Myocyte (in vitro differentiated cells): ENCODE data around the gene HOXB1. TPM values are rescaled to one million over a fixed set of nuclear protein-coding genes. Genes with fewer than 3 reads are reported as not detected.
A peak's percentile ranks its signal among the peaks of the same experiment; 100 is the strongest.

ENCODE experiments used
- DNase-seq: peaks from one replicate; pipeline ENCODE4 v3.0.0-alpha.2; 2012; ENCODE audit warnings: low read depth
- total RNA-seq: library from RNA; depleted of rRNA; stranded (reverse); fragments of >200 nt; gene quantifications from 2 replicates; pipeline ENCODE4 v1.2.3, GENCODE V29; 2014

The HOXB1 gene
- total RNA-seq, 1 donor from 2014 or later, result not detected

- no peak for DNase-seq
Measured at GRCh38 chr17:48499735-48500434, 30.9 kb downstream of the HOXB1 start.

- DNase-seq, result no peak
Measured at GRCh38 chr17:48499248-48499647, 31.6 kb downstream of the HOXB1 start.

GRCh38 chr17:48498164-48498850, 32.5 kb downstream of the HOXB1 start:
- peak; percentile 65 for DNase-seq

- peak; percentile 63 for DNase-seq
Measured at GRCh38 chr17:48497103-48497502, 33.7 kb downstream of the HOXB1 start.

DNA sequence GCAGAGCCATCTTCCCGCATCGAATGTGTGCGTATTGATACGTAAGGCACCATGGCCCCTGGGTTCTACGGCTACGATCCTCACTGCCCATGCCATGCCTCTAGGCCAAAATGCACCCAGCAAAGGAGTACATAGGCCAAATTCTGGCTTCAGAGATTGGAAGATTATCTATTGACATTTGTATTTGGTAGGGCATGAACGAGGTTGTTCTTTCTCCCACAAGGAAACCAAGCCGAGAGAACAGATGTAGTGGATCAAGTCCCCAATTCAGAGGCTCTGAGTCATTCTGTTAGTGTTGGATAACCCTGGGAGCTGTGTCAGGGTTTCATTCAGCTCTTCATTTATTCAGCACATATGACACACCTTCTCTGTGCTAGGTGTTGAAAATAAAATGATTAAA, 36.5 kb downstream of the HOXB1 start:
- DNase-seq, result peak; percentile 91

- peak; percentile 83 for DNase-seq
Measured at GRCh38 chr17:48492401-48493298, 38.2 kb downstream of the HOXB1 start.

DNA sequence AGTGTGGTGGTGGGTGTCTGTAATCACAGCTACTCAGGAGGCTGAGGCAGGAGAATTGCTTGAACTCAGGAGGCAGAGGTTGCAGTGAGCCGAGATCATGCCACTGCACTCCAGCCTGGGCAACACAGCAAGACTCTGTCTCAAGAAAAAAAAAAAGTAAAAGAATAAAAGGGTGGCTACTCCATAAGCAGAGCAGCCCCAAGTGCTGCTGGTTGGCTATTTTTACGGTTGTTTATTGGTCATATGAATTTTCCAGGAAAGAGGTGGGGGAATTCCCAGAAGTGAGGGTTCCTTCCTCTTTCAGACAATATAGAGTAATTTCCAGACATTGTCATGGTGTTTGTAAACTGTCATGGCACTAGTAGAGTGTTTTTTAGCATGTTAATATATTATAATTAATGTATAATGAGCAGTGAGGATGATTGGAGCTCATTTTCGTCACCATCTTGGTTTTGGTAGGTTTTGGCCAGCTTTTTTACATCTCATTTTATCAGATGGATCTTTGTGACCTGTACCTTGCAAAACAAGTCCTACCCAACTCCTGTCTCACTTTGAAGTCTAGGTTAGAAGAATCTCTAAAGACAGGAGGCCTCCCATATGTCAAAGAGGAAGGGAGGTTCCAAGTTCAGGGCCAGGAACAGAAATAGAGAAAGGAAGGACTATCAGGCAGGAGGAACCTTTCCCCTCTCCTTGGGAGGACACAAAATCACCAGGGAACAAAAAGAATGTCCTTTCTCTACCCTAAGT, 39.1 kb downstream of the HOXB1 start:
- DNase-seq, result no peak

GRCh38 chr17:48490451-48490892, 40.3 kb downstream of the HOXB1 start:
- DNase-seq, result peak; percentile 21

DNA sequence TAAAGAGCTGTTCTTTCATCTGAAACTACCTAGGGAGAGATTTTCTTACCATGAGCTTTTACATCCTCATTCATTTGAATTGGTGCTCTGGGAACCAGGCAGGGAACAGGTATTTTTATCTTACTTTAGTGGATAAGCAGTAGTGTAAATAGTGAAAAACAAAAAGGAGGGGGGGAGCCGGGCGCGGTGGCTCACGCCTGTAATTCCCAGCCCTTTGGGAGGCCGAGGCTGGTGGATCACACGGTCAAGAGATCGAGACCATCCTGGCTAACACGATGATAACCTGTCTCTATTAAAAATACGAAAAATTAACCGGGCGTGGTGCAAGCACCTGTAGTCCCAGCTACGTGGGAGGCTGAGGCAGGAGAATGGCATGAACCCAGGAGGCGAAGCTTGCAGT, 41.0 kb downstream of the HOXB1 start:
- DNase-seq, result no peak

GRCh38 chr17:48488548-48489106, 42.2 kb downstream of the HOXB1 start:
- no peak for DNase-seq

GRCh38 chr17:48487221-48487620, 43.6 kb downstream of the HOXB1 start:
- DNase-seq, result peak; percentile 58

DNA sequence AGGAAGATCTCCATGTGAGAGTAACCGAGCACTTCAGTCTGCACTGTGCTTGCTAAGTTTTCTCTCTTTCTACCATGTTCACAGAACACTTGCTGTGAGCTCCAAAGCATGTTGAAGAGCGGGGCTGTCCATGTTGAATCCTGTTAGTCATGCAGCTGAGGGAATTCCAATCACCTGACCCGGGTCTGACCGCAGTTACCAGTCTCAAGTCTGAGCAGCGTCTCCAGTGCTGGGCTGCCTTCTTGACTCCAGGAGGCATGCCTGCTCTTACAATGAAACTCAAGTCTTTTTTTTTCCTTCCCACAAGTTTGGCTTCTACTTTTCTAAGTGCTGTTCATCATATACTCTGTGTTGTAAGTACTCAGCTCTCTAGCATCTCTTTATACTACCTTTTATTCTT, 44.3 kb downstream of the HOXB1 start:
- peak; percentile 96 for DNase-seq

- peak; percentile 89 for DNase-seq
Measured at GRCh38 chr17:48484850-48485249, 46.0 kb downstream of the HOXB1 start.

DNA sequence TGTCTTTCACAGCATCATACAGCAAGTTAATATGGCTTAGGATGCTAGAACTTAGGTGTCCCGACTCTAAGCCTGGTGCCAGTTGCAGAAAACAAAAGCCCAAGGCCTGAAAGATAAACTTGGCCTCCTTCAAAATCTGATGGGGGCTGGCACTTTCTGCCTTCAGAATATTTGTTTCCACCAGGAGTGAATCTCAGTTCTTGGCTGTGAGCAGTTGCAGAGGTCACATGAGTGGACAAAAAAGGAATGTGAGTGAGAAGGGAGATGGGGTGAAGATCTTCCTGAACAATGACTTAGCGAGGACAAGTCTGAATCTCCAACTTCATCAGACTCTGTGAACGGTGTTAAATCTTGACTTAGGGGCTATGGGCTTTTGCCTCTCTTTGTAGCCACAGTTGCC, 46.6 kb downstream of the HOXB1 start:
- DNase-seq, result peak; percentile 86

DNA sequence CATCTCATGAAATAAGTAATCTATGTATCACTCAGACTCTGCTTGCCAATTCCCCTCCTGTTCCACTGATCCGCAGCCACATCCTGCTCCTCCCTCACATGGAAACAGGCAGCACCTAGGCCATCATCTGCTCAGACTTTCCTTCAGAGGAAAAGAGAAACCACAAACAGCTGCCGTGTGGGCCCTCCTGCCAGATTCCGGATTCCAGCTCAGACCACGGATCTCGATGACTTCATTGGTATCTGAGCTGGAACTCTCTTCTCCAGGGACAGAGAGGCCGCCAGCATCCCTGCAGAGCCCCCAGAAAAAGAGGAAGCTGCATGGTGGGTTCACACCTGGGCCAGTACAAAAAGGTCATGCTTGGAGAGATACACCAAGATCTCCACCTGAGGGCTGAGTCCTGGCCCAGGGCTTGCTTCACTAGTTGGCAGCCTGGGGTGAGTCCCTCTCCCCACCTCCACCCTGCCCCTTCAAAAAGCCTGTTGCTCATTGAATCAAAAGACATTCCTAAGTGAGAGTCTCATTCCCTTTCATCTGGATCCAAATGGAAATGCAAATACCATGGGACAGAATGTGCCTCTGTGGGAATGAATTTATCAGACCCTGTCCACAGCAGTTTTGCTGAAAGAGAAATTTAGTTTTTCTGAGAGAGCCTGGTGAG, 47.2 kb downstream of the HOXB1 start:
- DNase-seq, result peak; percentile 99

DNA sequence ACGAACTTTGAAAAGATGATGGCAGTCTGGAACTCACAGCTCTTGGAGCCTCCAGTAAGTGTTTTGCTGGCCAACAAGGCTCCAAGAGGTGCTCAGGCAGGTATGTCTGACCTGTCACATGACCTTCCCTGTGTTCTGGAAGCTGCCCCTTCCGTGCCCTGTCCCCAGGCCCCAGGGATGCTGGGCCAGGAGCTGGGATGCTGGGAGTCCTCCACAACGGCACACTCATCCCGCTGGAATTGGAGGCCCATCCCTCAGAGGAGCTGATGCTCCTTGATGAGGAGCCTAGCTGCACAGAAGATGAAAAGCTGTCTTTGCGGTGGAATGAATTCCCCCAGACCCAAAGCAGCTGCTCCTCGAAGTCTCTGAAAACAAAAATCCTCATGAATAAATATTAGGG, 47.8 kb downstream of the HOXB1 start:
- peak; percentile 91 for DNase-seq

- DNase-seq, result peak; percentile 62
Measured at GRCh38 chr17:48482301-48482700, 48.5 kb downstream of the HOXB1 start.

DNA sequence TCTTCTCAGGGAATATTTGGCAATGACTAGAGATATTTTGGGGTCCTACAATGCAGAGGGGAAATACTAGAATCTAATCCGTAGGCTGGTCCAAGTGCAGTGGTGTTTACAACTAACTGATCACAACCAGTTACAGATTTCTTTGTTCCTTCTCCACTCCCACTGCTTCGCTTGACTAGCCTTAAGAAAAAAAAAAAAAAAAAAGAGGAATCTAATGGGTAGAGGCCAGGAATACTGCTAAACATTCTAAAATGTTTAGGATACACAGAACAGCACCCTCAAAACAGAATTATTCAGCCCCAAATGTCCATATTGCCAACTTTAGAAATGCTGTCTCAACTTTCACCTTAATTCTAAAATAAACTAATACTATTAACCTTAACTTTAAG, 51.8 kb downstream of the HOXB1 start:
- no peak for DNase-seq
